RKO (cell line): Measurements from ENCODE around the gene CEACAM19.
"Not testable (repeated sequence)": the region's sequence is repeated elsewhere in the genome, so short reads cannot be mapped to it uniquely, and the experiment has no call there.

Experiments
- DNase-seq: peaks from one replicate; pipeline ENCODE4 v3.0.0-alpha.2; 2016; ENCODE audit warnings: low spot score

CEACAM19 gene

DNA sequence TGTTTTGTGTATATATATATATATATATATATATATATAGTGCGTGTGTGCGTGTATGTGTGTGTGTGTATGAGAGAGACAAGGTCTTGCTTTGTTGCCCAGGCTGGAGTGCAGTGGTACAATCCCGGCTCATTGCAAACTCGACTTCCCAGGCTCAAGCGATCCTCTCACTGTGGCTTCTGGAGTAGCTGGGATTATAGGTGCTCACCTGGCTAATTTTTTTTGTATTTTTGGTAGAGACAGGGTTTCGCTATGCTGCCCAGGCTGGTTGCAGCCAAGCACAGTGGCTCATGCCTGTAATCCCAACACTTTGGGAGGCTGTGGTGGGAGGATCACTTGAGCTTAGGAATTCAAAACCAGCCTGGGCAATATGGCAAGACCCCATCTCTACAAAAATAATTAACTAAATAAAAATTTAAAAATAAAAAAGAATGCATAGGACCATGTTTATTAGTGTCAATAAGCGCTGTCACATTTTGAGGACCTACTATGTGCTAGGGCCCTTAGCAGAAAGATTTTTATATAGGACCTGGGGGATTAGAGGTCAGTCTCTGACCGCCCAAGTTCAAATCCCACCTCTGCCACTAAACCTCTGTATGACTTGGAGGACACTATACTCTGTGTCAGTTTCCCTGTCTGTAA lies 25.8 kb upstream of the CEACAM19 start:
- peak; percentile 57 for DNase-seq

DNA sequence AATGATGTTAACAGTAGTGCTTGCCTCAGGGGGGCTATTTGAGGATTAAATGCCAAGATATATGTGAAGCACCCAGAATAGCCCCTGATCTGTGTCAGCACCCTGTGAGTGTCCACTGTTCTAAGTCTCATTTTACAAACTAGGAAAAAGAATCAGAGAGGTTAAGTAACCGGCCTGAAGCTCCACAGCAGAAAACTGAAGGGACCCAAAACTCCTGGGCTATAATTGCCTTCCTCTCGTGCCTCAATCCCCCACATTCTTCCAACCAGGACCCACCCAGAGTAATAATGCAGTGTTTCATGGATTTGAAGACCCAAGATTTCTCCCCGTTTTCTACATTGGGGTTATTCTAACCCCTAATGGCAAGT lies 25.2 kb upstream of the CEACAM19 start:
- DNase-seq: no peak

DNA sequence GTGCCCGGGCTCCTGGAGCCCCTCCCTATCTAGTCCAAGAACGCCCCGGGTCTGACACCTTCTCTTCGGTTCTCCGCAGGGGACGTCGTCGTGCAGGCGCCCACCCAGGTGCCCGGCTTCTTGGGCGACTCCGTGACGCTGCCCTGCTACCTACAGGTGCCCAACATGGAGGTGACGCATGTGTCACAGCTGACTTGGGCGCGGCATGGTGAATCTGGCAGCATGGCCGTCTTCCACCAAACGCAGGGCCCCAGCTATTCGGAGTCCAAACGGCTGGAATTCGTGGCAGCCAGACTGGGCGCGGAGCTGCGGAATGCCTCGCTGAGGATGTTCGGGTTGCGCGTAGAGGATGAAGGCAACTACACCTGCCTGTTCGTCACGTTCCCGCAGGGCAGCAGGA lies 24.1 kb upstream of the CEACAM19 start:
- no peak for DNase-seq

DNA sequence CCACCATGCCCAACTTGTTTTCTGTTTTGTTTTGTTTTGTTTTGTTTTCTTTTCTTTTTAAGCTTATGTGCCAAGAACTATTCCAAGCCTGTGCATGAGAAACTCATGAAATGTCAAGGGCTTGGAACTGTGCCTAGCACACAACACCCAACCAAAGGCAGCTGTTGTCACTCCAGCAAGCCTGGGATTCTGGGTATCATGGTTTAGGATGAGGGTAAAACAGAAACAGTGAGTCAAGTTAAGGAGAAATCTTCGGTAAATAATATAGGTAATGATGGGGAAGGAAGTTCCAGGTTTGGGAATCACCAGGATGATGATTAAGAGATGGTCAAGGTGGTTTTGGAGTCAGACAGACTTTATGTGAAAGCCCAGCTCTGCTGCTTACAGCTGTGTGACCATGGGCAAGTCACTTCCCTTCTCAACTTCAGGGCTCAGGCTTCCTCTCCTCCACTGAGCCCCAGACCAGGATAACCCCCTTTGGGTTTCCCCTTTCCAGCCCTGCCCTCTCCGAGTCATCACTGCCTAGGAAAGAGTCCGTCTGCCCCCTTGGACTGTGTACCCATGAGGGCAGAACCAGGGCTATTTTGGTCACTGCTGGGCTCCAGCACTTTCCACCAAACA lies 22.5 kb upstream of the CEACAM19 start:
- DNase-seq: no peak

- no peak for DNase-seq
Measured at GRCh38 chr19:44649578-44650145, 21.6 kb upstream of the CEACAM19 start.

DNA sequence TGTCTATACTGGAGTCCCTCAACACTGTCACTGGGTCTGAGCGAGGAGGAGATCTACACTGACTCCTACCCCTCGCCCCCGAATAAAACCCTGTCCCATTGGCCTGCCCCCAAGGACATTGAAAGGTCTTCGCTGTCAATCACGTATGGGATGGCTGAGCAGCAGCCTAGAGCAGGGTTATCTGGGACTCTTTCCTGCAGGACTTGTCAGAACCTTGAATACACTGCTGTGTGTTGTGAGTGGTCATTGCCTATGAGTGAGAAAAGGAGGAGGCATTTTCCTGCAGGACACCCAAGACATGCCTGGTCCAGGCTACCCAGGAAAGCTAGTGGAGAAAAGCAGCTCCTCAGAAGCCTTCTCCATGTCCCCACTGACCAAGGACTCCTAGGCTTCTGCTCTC lies 17.9 kb upstream of the CEACAM19 start:
- DNase-seq: no peak

DNA sequence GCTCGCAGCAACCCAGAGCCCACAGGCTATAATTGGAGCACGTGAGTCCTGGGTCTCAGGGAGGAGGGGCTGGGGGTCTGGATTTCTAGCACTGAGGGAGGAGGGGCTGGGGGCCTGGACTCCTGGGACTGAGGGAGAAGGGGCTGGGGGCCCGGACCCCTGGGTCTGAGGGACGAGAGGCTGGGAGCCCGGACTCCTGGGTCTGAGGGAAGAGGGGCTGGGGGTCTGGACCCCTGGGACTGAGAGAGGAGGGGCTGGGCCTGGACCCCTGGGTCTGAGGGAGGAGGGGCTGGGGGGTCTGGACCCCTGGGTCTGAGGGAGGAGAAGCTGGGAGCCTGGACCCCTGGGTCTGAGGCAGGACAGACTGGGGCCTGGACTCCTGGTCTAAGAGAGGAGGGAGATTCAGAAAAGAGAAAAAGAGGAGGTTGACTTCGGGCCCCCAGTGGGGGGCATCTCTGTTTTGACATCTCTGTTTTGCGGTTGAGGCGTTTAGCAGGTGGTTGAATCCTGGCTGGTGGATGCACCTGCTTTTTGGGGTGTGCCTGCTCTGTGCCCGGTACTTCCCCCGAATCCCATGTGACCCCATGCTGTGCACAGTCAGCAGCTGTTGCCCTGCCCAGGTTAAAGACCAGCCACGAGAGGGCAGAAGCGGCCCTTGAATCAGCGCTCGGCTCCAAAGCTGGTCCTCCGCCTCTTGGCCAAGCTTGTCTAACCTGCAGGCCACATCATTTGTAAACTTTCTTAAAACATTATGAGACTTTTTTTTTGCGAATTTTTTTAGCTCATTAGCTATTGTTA lies 17.1 kb upstream of the CEACAM19 start:
- DNase-seq: no peak

GRCh38 chr19:44657211-44657921 lies 13.9 kb upstream of the CEACAM19 start:
- DNase-seq: peak; percentile 53

DNA sequence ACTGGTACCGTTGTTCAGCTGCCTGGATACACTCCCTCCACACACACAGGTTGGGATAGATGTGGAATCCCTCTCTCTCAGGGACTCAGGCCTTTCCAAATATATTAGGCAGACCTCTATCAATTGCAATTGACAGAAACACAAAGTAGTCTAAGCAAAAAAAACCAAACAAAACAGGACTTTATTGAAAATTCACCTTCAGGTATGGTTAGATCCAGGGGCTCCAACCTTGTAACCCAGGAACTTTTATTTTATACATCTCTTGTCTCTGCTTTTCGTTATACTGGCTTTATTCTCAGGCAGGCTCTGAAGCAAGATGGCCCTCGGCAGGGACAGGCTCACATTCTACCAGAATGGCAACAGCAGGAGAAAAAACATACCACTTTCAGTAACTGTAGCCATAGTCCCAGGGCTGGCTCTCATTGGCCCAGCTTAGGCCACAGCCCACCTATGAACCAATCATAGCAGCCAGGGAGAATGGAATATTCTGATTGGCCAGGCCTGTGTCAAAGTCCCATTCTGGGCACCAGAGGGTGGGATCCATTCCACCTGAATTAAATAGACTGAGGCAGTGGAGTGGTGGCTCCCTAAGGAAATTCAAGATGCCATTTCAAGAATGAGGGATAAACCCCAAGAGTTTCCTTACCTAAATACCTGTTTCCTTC lies 13.1 kb upstream of the CEACAM19 start:
- no peak for DNase-seq

- peak; percentile 38 for DNase-seq
Measured at GRCh38 chr19:44660081-44660480, 11.2 kb upstream of the CEACAM19 start.

DNA sequence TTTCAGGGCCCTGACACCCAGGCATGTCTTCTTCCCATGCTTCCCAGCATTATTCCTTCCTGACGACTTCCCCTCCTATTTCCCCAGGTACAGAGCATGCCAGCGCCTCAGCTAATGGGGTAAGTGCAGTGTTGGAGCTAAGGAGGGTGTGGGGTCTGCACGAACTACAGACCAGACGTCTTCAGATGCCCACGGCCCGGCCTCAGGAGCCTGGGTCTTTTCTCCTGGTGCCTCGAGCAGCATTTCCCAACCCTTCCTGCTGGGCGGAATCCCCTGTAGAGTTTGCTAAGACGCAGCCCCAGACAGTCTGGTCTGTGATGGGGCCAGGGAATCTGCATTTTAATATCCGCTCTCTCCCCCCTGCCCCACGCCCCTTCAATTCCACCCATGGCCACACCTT lies 10.1 kb upstream of the CEACAM19 start:
- DNase-seq: no peak

DNA sequence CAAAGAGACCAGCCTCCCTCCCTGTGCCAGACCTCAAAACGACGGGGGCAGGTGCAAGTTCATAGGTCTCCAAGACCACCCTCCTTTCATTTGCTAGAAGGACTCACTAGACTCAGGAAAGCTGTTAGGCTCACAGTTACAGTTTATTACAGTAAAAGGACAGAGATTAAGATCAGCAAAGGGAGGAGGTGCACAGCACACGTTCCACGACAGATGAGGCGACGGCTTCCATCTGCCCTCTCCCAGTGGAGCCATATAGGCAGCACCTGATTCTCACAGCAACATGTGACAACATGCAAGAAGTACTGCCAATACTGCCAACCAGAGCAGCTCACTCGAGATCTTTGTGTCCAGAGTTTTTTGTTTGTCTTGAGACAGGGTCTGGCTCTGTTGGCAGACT lies 9.4 kb upstream of the CEACAM19 start:
- DNase-seq: no peak

GRCh38 chr19:44662691-44663385 lies 8.4 kb upstream of the CEACAM19 start:
- DNase-seq: no peak

- DNase-seq: no peak
Measured at GRCh38 chr19:44663996-44664395, 7.3 kb upstream of the CEACAM19 start.

GRCh38 chr19:44664976-44665375 lies 6.3 kb upstream of the CEACAM19 start:
- DNase-seq: no peak

DNA sequence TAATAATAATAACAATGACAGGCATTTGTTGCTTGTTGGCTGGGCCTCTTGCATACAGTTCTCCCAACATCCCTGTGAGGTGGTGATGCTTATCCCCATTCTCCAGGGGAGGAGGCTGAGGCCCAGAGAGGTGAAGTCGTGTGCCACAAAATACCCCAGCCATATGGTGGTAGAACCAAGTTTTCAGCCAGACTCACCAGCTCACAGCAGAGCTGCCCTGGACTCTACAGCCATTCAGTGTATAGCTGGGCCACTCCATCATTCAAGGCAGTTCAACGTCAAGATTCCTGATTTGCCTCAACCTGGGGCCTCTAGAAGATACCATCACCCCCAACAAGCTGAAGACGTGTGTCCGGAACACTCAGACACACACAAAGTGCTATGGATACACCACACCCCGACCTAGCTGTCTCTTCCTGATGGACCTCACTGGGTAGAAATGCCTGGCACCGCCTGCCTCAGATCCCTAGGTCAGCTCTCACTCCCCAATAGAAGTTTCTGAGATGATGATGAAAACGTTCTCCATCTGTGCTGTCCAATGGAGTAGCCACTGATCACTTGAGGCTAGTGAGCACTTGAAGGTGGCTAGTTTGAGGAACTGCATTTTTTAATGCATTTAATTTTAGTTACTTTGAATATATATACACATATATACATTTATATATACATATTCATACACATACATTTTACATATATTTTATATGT lies 4.3 kb upstream of the CEACAM19 start:
- no peak for DNase-seq

DNA sequence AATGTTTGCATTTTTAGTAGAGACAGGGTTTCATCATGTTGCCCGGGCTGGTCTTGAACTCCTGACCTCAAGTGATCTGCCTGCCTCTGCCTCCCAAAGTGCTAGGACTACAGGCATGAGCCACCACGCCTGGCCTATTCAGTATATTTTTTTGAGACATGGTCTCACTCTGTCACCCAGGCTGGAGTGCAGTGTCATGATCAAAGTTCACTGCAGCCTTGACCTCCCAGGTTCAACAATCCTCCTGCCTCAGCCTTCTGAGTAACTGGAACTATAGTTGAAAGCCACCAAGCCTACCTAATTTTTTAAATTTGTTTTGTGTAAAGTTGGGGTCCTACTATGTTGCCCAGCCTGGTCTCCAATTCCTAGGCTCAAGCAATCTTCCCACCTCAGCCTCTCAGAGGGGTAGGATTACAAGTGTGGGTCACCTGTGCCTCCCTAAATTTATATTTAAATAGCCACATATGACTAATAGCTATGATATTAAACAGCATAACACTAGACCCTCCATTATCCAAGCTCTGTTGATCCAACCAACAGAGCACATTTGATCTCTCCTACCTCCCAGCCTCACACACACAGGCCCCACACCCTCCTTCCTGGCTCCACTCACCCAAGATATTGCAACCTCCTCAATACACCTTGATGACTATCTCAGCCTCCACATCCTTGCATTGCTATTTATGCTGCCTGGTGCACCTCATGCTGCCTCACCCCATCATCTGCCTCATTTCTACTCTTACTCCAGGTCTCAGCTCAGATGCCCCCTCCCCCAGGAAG lies 2.1 kb upstream of the CEACAM19 start:
- DNase-seq: no peak

GRCh38 chr19:44670027-44670426 lies 1.3 kb upstream of the CEACAM19 start:
- DNase-seq: not testable (repeated sequence)

DNA sequence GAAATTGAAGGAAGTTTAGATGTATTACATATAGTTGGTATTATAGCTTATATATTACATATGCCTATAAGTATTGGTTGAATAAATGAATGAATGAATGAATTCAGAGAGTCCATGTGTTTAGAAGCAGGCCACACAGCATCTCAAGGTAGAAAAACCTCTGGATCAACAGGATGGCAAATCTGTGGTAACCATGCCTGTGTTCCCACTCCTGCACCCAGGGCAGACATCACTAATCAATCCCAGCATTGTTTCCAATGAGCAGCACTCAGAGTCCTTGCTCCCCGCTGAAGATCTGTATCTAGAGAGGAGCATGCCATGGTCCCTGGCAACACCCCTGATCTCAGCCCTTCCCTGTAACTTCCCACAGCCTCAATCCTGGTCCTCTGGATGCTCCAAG lies 944 bp downstream of the CEACAM19 start:
- no peak for DNase-seq

- DNase-seq: no peak
Measured at GRCh38 chr19:44673510-44673909, 2.2 kb downstream of the CEACAM19 start.
